Mesendoderm (in vitro differentiated cells): ENCODE data around the gene DAPK1.

Experiments
- DNase-seq: peaks from one replicate; pipeline ENCODE4 v3.0.0; 2013
- H2AK5ac ChIP-seq: 2 replicates; pipeline ENCODE4 v1.6.1; 2013; ENCODE audit warnings: low read length, inconsistent platforms
- H2BK120ac ChIP-seq: 2 replicates; pipeline ENCODE4 v1.6.1; 2013; ENCODE audit warnings: low read depth, mild to moderate bottlenecking, low read length, moderate library complexity, mixed read lengths
- H2BK15ac ChIP-seq: replicated peaks from 2 replicates; pipeline ENCODE4 v1.6.1; 2013; ENCODE audit warnings: low read depth, mild to moderate bottlenecking, moderate library complexity
- H2BK5ac ChIP-seq: 2 replicates; pipeline ENCODE4 v1.6.1; 2013; ENCODE audit warnings: low read length, inconsistent platforms
- H3K18ac ChIP-seq: 2 replicates; pipeline ENCODE4 v1.6.1; 2013; ENCODE audit warnings: mild to moderate bottlenecking, low read length, mixed read lengths
- H3K23ac ChIP-seq: one replicate; pipeline ENCODE4 v1.6.1; 2013; ENCODE audit warnings: low read length
- H3K27ac ChIP-seq: 2 replicates; pipeline ENCODE4 v1.5.1; 2013; ENCODE audit warnings: low read depth, mild to moderate bottlenecking, inconsistent platforms, low read length, moderate library complexity
- H3K27me3 ChIP-seq: 2 replicates; pipeline ENCODE4 v1.6.1; 2013; ENCODE audit warnings: low read length, control low read depth, mild to moderate bottlenecking, inconsistent platforms; ENCODE audit not compliant: insufficient read depth, poor library complexity
- H3K36me3 ChIP-seq: 2 replicates; pipeline ENCODE4 v1.6.1; 2013; ENCODE audit warnings: low read length, inconsistent platforms; ENCODE audit not compliant: control insufficient read depth, insufficient read depth
- H3K4ac ChIP-seq: one replicate; pipeline ENCODE4 v1.6.1; 2013; ENCODE audit warnings: low read depth, mild to moderate bottlenecking, low read length, moderate library complexity
- H3K4me1 ChIP-seq: 2 replicates; pipeline ENCODE4 v1.6.1; 2013; ENCODE audit warnings: low read depth, low read length, inconsistent platforms; ENCODE audit not compliant: control insufficient read depth
- H3K4me2 ChIP-seq: 2 replicates; pipeline ENCODE4 v1.6.1; 2013; ENCODE audit warnings: low read length
- H3K4me3 ChIP-seq: 2 replicates; pipeline ENCODE4 v1.5.1; 2013; ENCODE audit warnings: mild to moderate bottlenecking, low read length
- H3K56ac ChIP-seq: one replicate; pipeline ENCODE4 v1.6.1; 2013; ENCODE audit warnings: low read length
- H3K79me1 ChIP-seq: 2 replicates; pipeline ENCODE4 v1.6.1; 2013; ENCODE audit warnings: low read length, inconsistent platforms
- H3K79me2 ChIP-seq: 2 replicates; pipeline ENCODE4 v1.6.1; 2013; ENCODE audit warnings: mild to moderate bottlenecking, low read length; ENCODE audit not compliant: control insufficient read depth, insufficient read depth
- H3K9ac ChIP-seq: 2 replicates; pipeline ENCODE4 v1.6.1; 2013; ENCODE audit warnings: low read length, inconsistent platforms
- H4K5ac ChIP-seq: one replicate; pipeline ENCODE4 v1.6.1; 2013; ENCODE audit warnings: low read length
- H4K8ac ChIP-seq: one replicate; pipeline ENCODE4 v1.6.1; 2013; ENCODE audit warnings: low read depth, mild to moderate bottlenecking, control low read depth, low read length, moderate library complexity
- WGBS: extraction: QIAGEN DNeasy Blood & Tissue Kit; methylation state at CpG from one replicate; pipeline ENCODE4 v1.1.7; 2013; ENCODE audit warnings: low lambda C conversion rate, missing lambda C conversion rate; ENCODE audit not compliant: insufficient coverage; ENCODE audit errors: extremely low coverage; 5-methylcytosine and 5-hydroxymethylcytosine counted together

Gene DAPK1

DNA sequence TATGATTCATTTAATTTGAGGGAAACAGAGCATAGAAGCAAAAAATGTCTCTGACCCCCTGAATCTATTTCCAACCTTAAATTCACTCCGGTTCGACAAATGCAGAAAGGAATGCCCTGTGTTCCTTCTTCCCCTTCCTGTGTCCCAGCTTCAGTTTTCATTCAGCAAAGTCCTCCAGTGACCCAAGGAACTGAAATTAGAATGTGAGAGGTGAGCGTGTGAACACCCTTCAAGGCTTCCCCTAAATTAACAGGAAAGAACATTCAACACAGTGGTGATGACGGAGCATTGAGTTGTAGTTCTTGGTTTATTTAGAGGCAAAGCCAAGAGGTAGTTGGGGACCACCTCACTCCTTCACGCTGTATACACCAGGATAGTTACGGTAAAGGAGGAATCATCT, 130.7 kb downstream of the DAPK1 start:
- Histone ChIP-seq H3K4me1 (no peaks in the 10 kb centered on the region), H3K9ac (no peak overlapping the region), H3K36me3 (no peaks in the 10 kb centered on the region), H3K27me3 (no peaks in the 10 kb centered on the region), H4K8ac (no peak overlapping the region), H3K27ac (no peak overlapping the region), H4K5ac (no peak overlapping the region), H3K4me3 (no peak overlapping the region), H3K18ac (no peak overlapping the region), H3K4me2 (no peak overlapping the region), H2BK5ac (no peak overlapping the region), H3K56ac (no peak overlapping the region), H3K79me1 (peaks cover 9% of the 10 kb centered on the region), H2BK15ac (no peak overlapping the region), H2BK120ac (no peak overlapping the region), H3K23ac (no peak overlapping the region), H3K79me2 (no peaks in the 10 kb centered on the region), H2AK5ac (no peak overlapping the region), H3K4ac (no peak overlapping the region)
- no peak for DNase-seq
- WGBS = no CpG with 5 or more reads among the region's 6 CpGs

DNA sequence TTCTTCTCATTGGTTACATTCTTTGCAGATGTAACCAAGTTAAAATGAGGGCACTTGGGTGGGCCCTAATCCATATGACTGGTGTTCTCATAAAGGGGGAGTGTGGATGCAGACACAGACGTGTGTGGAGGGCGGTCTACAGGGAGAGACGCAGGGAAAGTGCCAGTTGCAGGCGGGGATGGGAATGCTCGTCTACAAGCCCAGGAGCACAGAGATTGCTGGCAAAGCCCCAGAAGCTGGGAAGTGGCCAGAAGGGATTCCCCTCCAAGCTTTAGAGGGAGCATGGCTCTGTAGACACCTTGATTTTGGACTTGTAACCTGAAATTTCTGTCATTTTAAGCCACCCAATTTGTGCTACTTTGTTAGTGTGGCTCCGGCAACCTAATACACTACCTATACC, 131.4 kb downstream of the DAPK1 start:
- Histone ChIP-seq H3K4ac (no peak overlapping the region), H3K79me1 (peaks cover 8% of the 10 kb centered on the region), H4K8ac (no peak overlapping the region), H3K23ac (no peak overlapping the region), H3K56ac (no peak overlapping the region), H3K27me3 (no peaks in the 10 kb centered on the region), H2AK5ac (no peak overlapping the region), H3K18ac (no peak overlapping the region), H3K27ac (no peak overlapping the region), H3K4me1 (no peaks in the 10 kb centered on the region), H2BK120ac (no peak overlapping the region), H3K79me2 (peaks cover 2% of the 10 kb centered on the region), H3K36me3 (no peaks in the 10 kb centered on the region), H2BK5ac (no peak overlapping the region), H4K5ac (no peak overlapping the region), H3K4me2 (no peak overlapping the region), H3K4me3 (no peak overlapping the region), H2BK15ac (no peak overlapping the region), H3K9ac (no peak overlapping the region)
- no peak for DNase-seq
- no CpG with 5 or more reads among the region's 6 CpGs for WGBS

DNA sequence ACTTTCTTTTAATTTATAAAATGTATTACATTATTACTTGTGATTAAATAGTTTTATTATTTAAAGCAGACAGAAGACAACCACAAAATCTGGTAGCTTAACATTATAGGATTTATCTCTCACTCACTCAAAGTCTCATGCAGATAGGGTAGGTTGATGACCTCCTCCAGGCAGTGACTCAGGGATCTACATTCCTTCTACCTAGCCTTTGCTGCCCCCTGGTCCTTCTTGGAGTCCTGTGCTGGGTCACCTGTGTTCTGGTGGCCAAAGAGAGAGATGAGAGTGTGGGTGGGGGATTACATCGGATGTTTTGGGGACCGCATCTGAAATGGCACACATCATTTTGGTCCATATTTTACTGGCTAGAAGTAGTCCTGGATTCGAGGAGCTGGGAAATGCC, 132.6 kb downstream of the DAPK1 start:
- Histone ChIP-seq H3K4ac (no peak overlapping the region), H3K4me1 (no peaks in the 10 kb centered on the region), H3K79me2 (peaks cover 2% of the 10 kb centered on the region), H2BK5ac (no peak overlapping the region), H3K56ac (no peak overlapping the region), H3K9ac (no peak overlapping the region), H3K18ac (no peak overlapping the region), H3K36me3 (no peaks in the 10 kb centered on the region), H2BK15ac (no peak overlapping the region), H4K8ac (no peak overlapping the region), H3K27me3 (no peaks in the 10 kb centered on the region), H3K4me3 (no peak overlapping the region), H3K79me1 (peaks cover 10% of the 10 kb centered on the region), H3K27ac (no peak overlapping the region), H3K23ac (no peak overlapping the region), H2AK5ac (no peak overlapping the region), H4K5ac (no peak overlapping the region), H2BK120ac (no peak overlapping the region), H3K4me2 (no peak overlapping the region)
- DNase-seq = peak; percentile 64
- WGBS = no CpG with 5 or more reads among the region's 3 CpGs

DNA sequence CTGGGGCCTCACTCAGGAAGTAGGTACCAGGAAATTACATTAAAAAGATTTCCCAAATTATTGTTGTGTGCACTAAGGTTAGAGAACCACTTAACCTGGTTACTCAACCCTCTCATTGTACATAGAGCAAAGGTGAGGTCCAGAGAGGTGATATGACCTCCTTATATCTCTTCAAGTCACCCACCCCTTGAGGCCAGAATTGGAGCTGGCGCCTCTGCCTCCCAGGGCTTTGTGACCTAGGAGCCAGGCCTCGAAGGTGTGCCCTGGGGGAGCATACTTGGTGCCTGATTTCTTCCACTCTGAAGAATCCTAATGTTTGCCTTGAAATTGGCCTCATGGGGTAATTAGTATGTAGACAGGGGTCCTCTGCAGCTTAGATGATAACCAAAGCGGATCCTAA, 133.2 kb downstream of the DAPK1 start:
- Histone ChIP-seq H3K4me1 (no peaks in the 10 kb centered on the region), H2BK5ac (no peak overlapping the region), H3K79me1 (peaks cover 12% of the 10 kb centered on the region), H2BK120ac (no peak overlapping the region), H4K8ac (no peak overlapping the region), H3K27ac (no peak overlapping the region), H4K5ac (no peak overlapping the region), H3K18ac (no peak overlapping the region), H3K27me3 (no peaks in the 10 kb centered on the region), H3K79me2 (peaks cover 2% of the 10 kb centered on the region), H3K9ac (no peak overlapping the region), H3K4me3 (no peak overlapping the region), H3K56ac (no peak overlapping the region), H3K4ac (no peak overlapping the region), H3K23ac (no peak overlapping the region), H3K4me2 (no peak overlapping the region), H2AK5ac (no peak overlapping the region), H2BK15ac (no peak overlapping the region), H3K36me3 (no peaks in the 10 kb centered on the region)
- DNase-seq = no peak
- no CpG with 5 or more reads among the region's 3 CpGs for WGBS

DNA sequence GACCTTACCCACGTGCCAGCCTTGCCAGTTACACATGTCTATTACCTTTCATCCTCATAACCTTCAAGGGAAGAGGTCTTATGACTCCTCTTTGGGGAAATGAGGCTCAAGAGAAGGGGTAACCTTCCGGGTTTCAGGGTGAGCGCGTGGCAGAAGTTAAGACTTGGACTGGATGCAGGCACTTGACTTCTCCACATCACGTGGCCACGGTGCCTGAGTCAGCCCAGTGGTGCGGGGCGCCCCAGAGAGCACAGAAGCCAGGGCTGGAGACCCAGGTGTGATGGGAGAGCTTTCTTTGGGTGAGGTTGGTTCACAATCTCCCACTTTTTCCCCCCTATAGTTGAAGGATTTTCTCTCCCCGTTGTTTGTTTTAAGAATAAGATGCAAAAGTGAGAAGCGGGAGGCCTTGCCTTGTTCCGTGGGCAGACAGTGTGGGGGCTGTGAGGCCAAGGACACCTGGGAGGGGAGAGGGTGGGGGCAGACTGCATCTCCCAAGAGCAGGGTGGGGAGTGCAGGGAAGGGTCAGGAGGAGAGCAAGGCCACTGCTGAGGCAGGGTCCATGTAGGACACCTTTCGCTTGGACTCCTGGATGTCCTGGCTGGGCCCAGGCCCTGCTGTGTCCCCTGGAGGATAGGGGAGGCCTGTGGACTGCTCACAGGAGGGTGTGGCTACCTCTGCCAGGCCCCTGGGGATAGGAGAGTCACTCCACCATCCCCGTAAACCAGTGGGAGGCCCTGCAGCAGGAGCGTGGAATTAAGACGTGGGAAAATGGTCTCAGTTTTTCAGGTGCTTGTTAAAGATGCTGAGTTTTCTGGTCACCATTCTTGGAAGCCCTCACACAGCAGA, 138.2 kb downstream of the DAPK1 start:
- WGBS = no CpG with 5 or more reads among the region's 15 CpGs
- H2BK5ac ChIP-seq = no peak overlapping the region
- no peaks in the 10 kb centered on the region for H3K36me3 ChIP-seq
- H3K23ac ChIP-seq = no peak overlapping the region
- no peak overlapping the region for H4K8ac ChIP-seq
- H2BK15ac ChIP-seq = no peak overlapping the region
- no peak for DNase-seq
- H3K4me1 ChIP-seq = no peaks in the 10 kb centered on the region
- H2BK120ac ChIP-seq = no peak overlapping the region
- no peak overlapping the region for H2AK5ac ChIP-seq
- H3K18ac ChIP-seq = no peak overlapping the region
- no peak overlapping the region for H3K4ac ChIP-seq
- H4K5ac ChIP-seq = no peak overlapping the region
- H3K4me3 ChIP-seq = no peak overlapping the region
- no peak overlapping the region for H3K56ac ChIP-seq
- H3K79me2 ChIP-seq = peaks cover 2% of the 10 kb centered on the region
- no peak overlapping the region for H3K4me2 ChIP-seq
- H3K27me3 ChIP-seq = no peaks in the 10 kb centered on the region
- peaks cover 15% of the 10 kb centered on the region for H3K79me1 ChIP-seq
- H3K27ac ChIP-seq = no peak overlapping the region
- no peak overlapping the region for H3K9ac ChIP-seq

DNA sequence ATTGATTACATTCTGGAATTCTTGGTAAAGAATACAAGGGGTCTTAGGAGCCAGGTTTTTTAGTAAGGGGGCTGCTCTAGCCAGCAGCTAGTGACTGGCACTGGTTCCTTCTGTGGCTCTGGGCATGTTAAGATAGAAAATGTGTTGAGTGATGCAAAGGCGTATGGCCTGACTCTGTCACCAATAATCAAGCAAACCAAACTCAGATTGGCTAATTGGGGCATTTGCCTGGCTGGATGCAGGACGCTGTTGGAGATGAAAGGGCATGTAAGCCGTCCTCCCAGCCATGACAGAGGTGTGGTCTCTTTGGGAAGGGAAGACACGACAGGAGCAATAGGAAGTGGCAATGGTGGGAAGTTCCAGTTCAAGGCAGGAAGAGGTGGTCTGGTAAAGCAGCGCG, 140.6 kb downstream of the DAPK1 start:
- no peak overlapping the region for H3K9ac ChIP-seq
- no peak overlapping the region for H3K4me2 ChIP-seq
- H3K79me1 ChIP-seq = peaks cover 15% of the 10 kb centered on the region
- H2BK5ac ChIP-seq = no peak overlapping the region
- H3K23ac ChIP-seq = no peak overlapping the region
- H3K79me2 ChIP-seq = peaks cover 2% of the 10 kb centered on the region
- no peak overlapping the region for H3K56ac ChIP-seq
- no peaks in the 10 kb centered on the region for H3K27me3 ChIP-seq
- no peak overlapping the region for H3K4ac ChIP-seq
- no peak overlapping the region for H4K5ac ChIP-seq
- DNase-seq = no peak
- H4K8ac ChIP-seq = no peak overlapping the region
- no peaks in the 10 kb centered on the region for H3K4me1 ChIP-seq
- H2AK5ac ChIP-seq = no peak overlapping the region
- H3K36me3 ChIP-seq = no peaks in the 10 kb centered on the region
- no peak overlapping the region for H3K4me3 ChIP-seq
- no peak overlapping the region for H3K18ac ChIP-seq
- H3K27ac ChIP-seq = no peak overlapping the region
- H2BK15ac ChIP-seq = no peak overlapping the region
- H2BK120ac ChIP-seq = no peak overlapping the region
- WGBS = no CpG with 5 or more reads among the region's 6 CpGs
